GM12878 (cell line): ENCODE measurements around the gene SOCS1. TPM values are rescaled to one million over a fixed set of nuclear protein-coding genes. Genes with fewer than 3 reads are reported as not detected.
A peak's percentile ranks its signal among the peaks of the same experiment; 100 is the strongest.

ENCODE experiments used
- ATAC-seq: fragments of 200-7000 bp; cut with Tn5 transposase; 3 replicates; pipeline ENCODE4 v1.9.1; 2020; ENCODE audit warnings: mild to moderate bottlenecking, moderate library complexity
- BruUV-seq: library from RNA; stranded (reverse); fragments of 400-500 nt; replicated peaks from 2 replicates; lab custom pipeline; 2021; lab: Mats Ljungman, UMichigan
- CTCF ChIA-PET: fragments of 300-600 bp; sonication (Branson Sonifier 250); formaldehyde crosslinking; extraction: SDS; loops from one replicate; lab custom pipeline; 2021; ENCODE audit warnings: inconsistent platforms; lab: Yijun Ruan, JAX
- POLR2A ChIA-PET: fragments of 350-600 bp; formaldehyde crosslinking; extraction: SDS; loops from one replicate; lab custom pipeline; 2021; ENCODE audit warnings: inconsistent platforms; lab: Charles Lee
- RAD21 ChIA-PET: fragments of 300-600 bp; sonication (Branson Sonifier 250); formaldehyde crosslinking; loops from one replicate; lab custom pipeline; 2023; ENCODE audit warnings: antibody characterized with exemption; ENCODE audit not compliant: unreplicated experiment; lab: Charles Lee
- SMC1A ChIA-PET: fragments of 300-600 bp; sonication (Branson Sonifier 250); formaldehyde crosslinking; loops from one replicate; lab custom pipeline; 2023; ENCODE audit not compliant: unreplicated experiment, uncharacterized antibody; lab: Charles Lee
- DNase-seq: peaks from one replicate; pipeline ENCODE4 v3.0.0-alpha.2; 2011; ENCODE audit warnings: low read depth, low spot score
- FAIRE-seq: peaks from 3 replicates; lab custom pipeline; 2011; peaks lifted over from hg19 to GRCh38; lab: Jason Lieb, UNC
- H2AFZ ChIP-seq: 2 replicates; pipeline ENCODE4 v1.6.0; 2011; ENCODE audit warnings: low read depth, low read length, control low read depth; ENCODE audit not compliant: control insufficient read depth
- H3K27ac ChIP-seq: 2 replicates; pipeline ENCODE4 v1.5.1; 2011; ENCODE audit warnings: control low read depth; ENCODE audit not compliant: control insufficient read depth, insufficient read depth
- H3K27me3 ChIP-seq, 2 experiments: replicated peaks in 1 of 2; 2 replicates each; pipeline versions ENCODE4 v1.6.0 to v1.6.1; 2011; ENCODE audit warnings: low read length in 1 of 2; ENCODE audit not compliant: control insufficient read depth in 2 of 2, insufficient read depth in 2 of 2
- H3K36me3 ChIP-seq, 2 experiments: 2 replicates each; pipeline ENCODE4 v1.5.1; 2011; ENCODE audit warnings: low read length in 1 of 2; ENCODE audit not compliant: control insufficient read depth in 2 of 2, insufficient read depth in 2 of 2
- H3K4me1 ChIP-seq: 2 replicates; pipeline ENCODE4 v1.6.1; 2011; ENCODE audit warnings: mild to moderate bottlenecking, low read length, moderate library complexity, mixed read lengths; ENCODE audit not compliant: control insufficient read depth, insufficient read depth
- H3K4me2 ChIP-seq: 2 replicates; pipeline ENCODE4 v1.6.0; 2011; ENCODE audit warnings: control low read depth; ENCODE audit not compliant: control insufficient read depth, insufficient read depth
- H3K4me3 ChIP-seq: fragments of 200-600 bp; sonication (generic); 2 replicates; pipeline ENCODE4 v1.5.1; 2016
- H3K79me2 ChIP-seq: 2 replicates; pipeline ENCODE4 v1.6.0; 2011; ENCODE audit warnings: low read length; ENCODE audit not compliant: control insufficient read depth, insufficient read depth
- H3K9ac ChIP-seq: 2 replicates; pipeline ENCODE4 v1.8.0; 2011; ENCODE audit warnings: low read length, control low read depth, mixed read lengths; ENCODE audit not compliant: control insufficient read depth, insufficient read depth
- H3K9me3 ChIP-seq: replicated peaks from 3 replicates; pipeline ENCODE4 v1.5.1; 2011; ENCODE audit warnings: mild to moderate bottlenecking, low read length; ENCODE audit not compliant: control insufficient read depth, insufficient read depth
- H4K20me1 ChIP-seq: 2 replicates; pipeline ENCODE4 v1.6.0; 2011; ENCODE audit not compliant: control insufficient read depth, insufficient read depth
- BHLHE40 ChIP-seq, 2 experiments: fragments of 450-650 bp in 1 of 2; IDR thresholded peaks; 2 replicates each; pipeline ENCODE4 v1.6.1; 2011 to 2017; ENCODE audit warnings: low read depth in 2 of 2, borderline replicate concordance in 1 of 2, improper control_type of control experiment in 1 of 2, low read length in 1 of 2, mild to moderate bottlenecking in 1 of 2
- CBX5 ChIP-seq: sonication (generic); IDR thresholded peaks from 2 replicates; pipeline ENCODE4 v1.6.1; 2016; ENCODE audit warnings: low read depth, moderate library complexity, mild to moderate bottlenecking, inconsistent platforms
- JUNB ChIP-seq: IDR thresholded peaks from 2 replicates; pipeline ENCODE4 v1.6.1; 2016; ENCODE audit warnings: antibody characterized with exemption, mild to moderate bottlenecking
- LARP7 ChIP-seq: fragments of 450-650 bp; IDR thresholded peaks from 2 replicates; pipeline ENCODE4 v1.6.1; 2017; ENCODE audit warnings: mild to moderate bottlenecking
- MEF2A ChIP-seq: IDR thresholded peaks from 2 replicates; pipeline ENCODE4 v1.6.1; 2011; ENCODE audit warnings: low read depth, mild to moderate bottlenecking, low read length, moderate library complexity; ENCODE audit not compliant: insufficient read depth
- MTA3 ChIP-seq: IDR thresholded peaks from 2 replicates; pipeline ENCODE4 v1.6.1; 2012; ENCODE audit warnings: low read length, inconsistent platforms, borderline replicate concordance
- RFX5 ChIP-seq: IDR thresholded peaks from 2 replicates; pipeline ENCODE4 v1.6.1; 2011; ENCODE audit warnings: low read depth, low read length, improper control_type of control experiment
- WGBS: methylation state at CpG from one replicate; pipeline ENCODE4 v1.1.6; 2016; ENCODE audit warnings: low lambda C conversion rate; ENCODE audit not compliant: insufficient replicate concordance, insufficient coverage; ENCODE audit errors: missing lambda C conversion rate; 5-methylcytosine and 5-hydroxymethylcytosine counted together
- in situ Hi-C: fragments of 300-500 bp; cut with MboI; formaldehyde crosslinking; loops from 9 replicates; pipeline ENCODE4 v1.14.3; 2018; ENCODE audit warnings: mixed read lengths
- intact Hi-C: fragments of 100-400 bp; cut with micrococcal nuclease; formaldehyde crosslinking; loops from one replicate; pipeline ENCODE4 v1.14.2; 2022; ENCODE audit not compliant: unreplicated experiment
- polyA plus RNA-seq, 11 experiments: library from polyadenylated mRNA; depleted of rRNA in 4 of 11; unstranded in 6 of 11; stranded (reverse) in 5 of 11; fragments of >200 nt; fragmentation: Nextera tagmentation in 4 of 11; fragmentation: Illumina TruSeq in 1 of 11; extraction: Ambion mirVana in 4 of 11; extraction: Trizol in 1 of 11; gene quantifications; 1 replicate in 1 of 11; 2 replicates in 10 of 11; pipeline versions ENCODE4 v1.2.1 to v1.2.3, GENCODE V29; 2011 to 2016; ENCODE audit warnings: inconsistent platforms in 2 of 11, missing spikeins in 2 of 11, low read depth in 1 of 11
- total RNA-seq, 4 experiments: library from RNA; depleted of rRNA in 3 of 4; stranded (reverse); fragments of >200 nt in 3 of 4; fragmentation: Illumina TruSeq in 1 of 4; extraction: Trizol in 1 of 4; gene quantifications; 2 replicates each; pipeline versions ENCODE4 v1.2.1 to v1.2.3, GENCODE V29; 2013 to 2021
- TF ChIP-seq, protein P1 (sequence below): fragments of 450-650 bp; IDR thresholded peaks from 2 replicates; pipeline ENCODE4 v1.6.1; 2017; ENCODE audit warnings: mild to moderate bottlenecking

Gene SOCS1
- total and polyA plus RNA-seq, 10 of the 15 experiments (the other 5 are each of a cell fraction or from before 2014, with no cell fraction given), result 0.42 to 39.8 (median 11.2) TPM

DNA sequence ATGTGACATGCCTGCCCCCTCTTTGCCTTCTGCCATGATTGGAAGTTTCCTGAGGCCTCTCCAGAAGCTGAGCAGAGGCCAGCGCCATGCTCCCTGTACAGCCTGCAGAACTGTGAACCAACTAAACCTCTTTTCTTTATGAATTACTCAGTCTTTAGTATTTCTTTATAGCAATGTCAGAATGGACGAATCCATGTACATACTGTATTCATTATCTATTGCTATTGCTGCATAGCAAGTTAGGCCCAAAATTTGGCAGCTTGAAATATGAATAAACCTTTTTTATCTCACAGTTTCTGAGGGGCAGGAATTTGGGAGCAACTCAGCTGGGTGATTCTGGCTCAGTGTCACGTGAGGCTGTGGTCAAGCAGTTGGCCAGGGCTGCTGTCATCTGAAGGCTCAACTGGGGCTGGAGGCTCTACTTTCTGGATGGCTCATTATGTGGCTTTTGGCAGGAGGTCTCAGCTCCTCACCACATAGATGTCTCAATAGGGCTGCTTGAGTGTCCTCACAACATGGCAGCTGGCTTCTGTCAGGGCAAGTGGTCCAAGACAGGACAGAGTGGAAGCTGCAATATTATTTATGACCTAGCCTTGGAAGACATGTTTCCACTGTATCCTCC is 40.0 kb downstream of the SOCS1 start:
- Histone ChIP-seq H3K27me3 (no peaks in the 10 kb centered on the region), H3K9me3 (peaks cover 12% of the 10 kb centered on the region), H3K27ac (no peak overlapping the region), H3K4me3 (no peak overlapping the region), H3K4me2 (no peak overlapping the region), H3K9ac (no peak overlapping the region), H3K79me2 (no peaks in the 10 kb centered on the region), H2AFZ (no peak overlapping the region), H3K36me3 (no peaks in the 10 kb centered on the region), H4K20me1 (no peaks in the 10 kb centered on the region), H3K4me1 (peaks cover 11% of the 10 kb centered on the region)
- CTCF ChIA-PET, result interaction anchor here (1.2 kb wide), 1 partner anchor 140 kb away, joined by 3 read pairs; no protein-coding TSS in a partner anchor
- no peak for FAIRE-seq
- in situ Hi-C loops (no loop called here), intact Hi-C loops (no loop called here)
- POLR2A ChIA-PET, result no interaction called here
- no peak for ATAC-seq
- TF ChIP-seq JUNB (no peak), MTA3 (no peak), LARP7 (no peak), CBX5 (0 out of 2 replicates have a peak, but pooled peaks have one; percentile 26), MEF2A (no peak), BHLHE40 (IDR thresholded peaks at IDR 0.05; ENCODE audit: borderline replicate concordance in 1 of 2, low read depth in 2 of 2, low read length in 1 of 2) (0 out of 4 replicates have a peak, but pooled peaks of 1 of the 2 experiments have one; percentile 12), RFX5 (no peak)
- TF ChIP-seq, protein P1, sequence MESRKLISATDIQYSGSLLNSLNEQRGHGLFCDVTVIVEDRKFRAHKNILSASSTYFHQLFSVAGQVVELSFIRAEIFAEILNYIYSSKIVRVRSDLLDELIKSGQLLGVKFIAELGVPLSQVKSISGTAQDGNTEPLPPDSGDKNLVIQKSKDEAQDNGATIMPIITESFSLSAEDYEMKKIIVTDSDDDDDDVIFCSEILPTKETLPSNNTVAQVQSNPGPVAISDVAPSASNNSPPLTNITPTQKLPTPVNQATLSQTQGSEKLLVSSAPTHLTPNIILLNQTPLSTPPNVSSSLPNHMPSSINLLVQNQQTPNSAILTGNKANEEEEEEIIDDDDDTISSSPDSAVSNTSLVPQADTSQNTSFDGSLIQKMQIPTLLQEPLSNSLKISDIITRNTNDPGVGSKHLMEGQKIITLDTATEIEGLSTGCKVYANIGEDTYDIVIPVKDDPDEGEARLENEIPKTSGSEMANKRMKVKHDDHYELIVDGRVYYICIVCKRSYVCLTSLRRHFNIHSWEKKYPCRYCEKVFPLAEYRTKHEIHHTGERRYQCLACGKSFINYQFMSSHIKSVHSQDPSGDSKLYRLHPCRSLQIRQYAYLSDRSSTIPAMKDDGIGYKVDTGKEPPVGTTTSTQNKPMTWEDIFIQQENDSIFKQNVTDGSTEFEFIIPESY, result no peak
- no TSS peak for BruUV-seq
- 64% methylated on average over 3 of the region's 3 CpGs for WGBS
- RAD21 ChIA-PET, result interaction anchor here (0.8 to 1.0 kb wide), 2 partner anchors 9 to 59 kb away, joined by 3 read pairs; no protein-coding TSS in a partner anchor
- DNase-seq, result no peak
- SMC1A ChIA-PET, result interaction anchor here (1.0 kb wide), 1 partner anchor 10 kb away, joined by 4 read pairs; no protein-coding TSS in a partner anchor
